Calu3 (cell line): ENCODE data around the gene MTA3. TPM values are rescaled to one million over a fixed set of nuclear protein-coding genes. Genes with fewer than 3 reads are reported as not detected.
"Not testable (repeated sequence)": the region's sequence is repeated elsewhere in the genome, so short reads cannot be mapped to it uniquely, and the experiment has no call there.

ENCODE experiments used
- BruUV-seq: library from RNA; stranded (reverse); fragments of 400-500 nt; replicated peaks from 2 replicates; lab custom pipeline; 2021; lab: Mats Ljungman, UMichigan
- CTCF ChIA-PET: fragments of 300-600 bp; sonication (Branson Sonifier 250); formaldehyde crosslinking; loops from one replicate; lab custom pipeline; 2022; ENCODE audit warnings: antibody characterized with exemption; lab: Charles Lee
- DNase-seq: peaks from one replicate; pipeline ENCODE4 v3.0.0; 2022
- H3K27ac Mint-ChIP-seq: one replicate; pipeline ENCODE4 v1.8.0; 2022; ENCODE audit warnings: mixed read lengths; ENCODE audit not compliant: unreplicated experiment
- H3K27me3 Mint-ChIP-seq: one replicate; pipeline ENCODE4 v1.8.0; 2022; ENCODE audit warnings: mixed read lengths; ENCODE audit not compliant: unreplicated experiment
- H3K36me3 Mint-ChIP-seq: one replicate; pipeline ENCODE4 v1.8.0; 2022; ENCODE audit warnings: mild to moderate bottlenecking, moderate library complexity, mixed read lengths; ENCODE audit not compliant: insufficient read depth, unreplicated experiment
- H3K4me1 Mint-ChIP-seq: one replicate; pipeline ENCODE4 v1.8.0; 2022; ENCODE audit warnings: mild to moderate bottlenecking, low read depth, mixed read lengths; ENCODE audit not compliant: unreplicated experiment
- H3K4me3 Mint-ChIP-seq: one replicate; pipeline ENCODE4 v1.8.0; 2022; ENCODE audit warnings: mild to moderate bottlenecking, low read depth, moderate library complexity, mixed read lengths; ENCODE audit not compliant: unreplicated experiment
- H3K9me3 Mint-ChIP-seq: one replicate; pipeline ENCODE4 v1.8.0; 2022; ENCODE audit warnings: low read depth, mixed read lengths; ENCODE audit not compliant: unreplicated experiment
- CTCF ChIP-seq: fragments of 200-600 bp; IDR thresholded peaks from one replicate; pipeline ENCODE4 v1.8.0; 2022; ENCODE audit warnings: antibody characterized with exemption; ENCODE audit not compliant: unreplicated experiment
- intact Hi-C: fragments of 100-400 bp; cut with micrococcal nuclease; formaldehyde crosslinking; loops from one replicate; pipeline ENCODE4 v1.10.0; 2022; ENCODE audit not compliant: unreplicated experiment
- total RNA-seq: library from RNA; stranded (reverse); gene quantifications from 2 replicates; pipeline ENCODE4 v1.2.3, GENCODE V29; 2022

MTA3 gene
- total RNA-seq, 1 experiment from 2014 or later = 46.5 TPM

DNA sequence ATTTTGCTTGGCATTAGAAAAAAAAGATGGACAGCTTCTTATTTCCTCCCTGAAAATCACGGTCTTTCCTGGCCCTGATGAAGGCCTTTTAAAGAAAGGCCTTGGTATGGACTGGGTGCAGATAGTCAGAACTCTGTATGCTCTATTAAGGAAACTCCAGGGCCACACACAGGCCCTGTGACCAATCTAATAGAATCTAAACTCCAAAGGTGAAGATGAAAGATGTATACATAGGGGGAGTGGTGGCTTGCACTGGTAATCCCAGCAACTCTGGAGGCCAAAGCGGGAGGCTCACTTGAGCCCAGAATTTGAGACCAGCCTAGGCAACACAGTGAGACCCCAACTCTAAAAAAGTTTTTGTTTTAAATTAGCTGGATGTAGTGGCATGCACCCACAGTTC is 158.2 kb downstream of the MTA3 start:
- no peaks in the 10 kb centered on the region for H3K27me3 Mint-ChIP-seq
- H3K9me3 Mint-ChIP-seq = peaks cover 6% of the 10 kb centered on the region

GRCh38 chr2:42731316-42731715 is 162.9 kb downstream of the MTA3 start:
- H3K27me3 Mint-ChIP-seq, BruUV-seq, H3K36me3 Mint-ChIP-seq, H3K27ac Mint-ChIP-seq, H3K9me3 Mint-ChIP-seq, intact Hi-C loops, CTCF ChIA-PET, H3K4me1 Mint-ChIP-seq, H3K4me3 Mint-ChIP-seq, DNase-seq: not testable (repeated sequence)

More for the DNA sequence above, 158.2 kb downstream of the MTA3 start:
- CTCF ChIA-PET = no interaction called here
- no peak overlapping the region for H3K27ac Mint-ChIP-seq
- no TSS peak for BruUV-seq
- no peaks in the 10 kb centered on the region for H3K4me1 Mint-ChIP-seq
- intact Hi-C loops = no loop called here
- DNase-seq = no peak
- H3K4me3 Mint-ChIP-seq = no peak overlapping the region
- H3K36me3 Mint-ChIP-seq = no peaks in the 10 kb centered on the region
- no peak for TF ChIP-seq CTCF

DNA sequence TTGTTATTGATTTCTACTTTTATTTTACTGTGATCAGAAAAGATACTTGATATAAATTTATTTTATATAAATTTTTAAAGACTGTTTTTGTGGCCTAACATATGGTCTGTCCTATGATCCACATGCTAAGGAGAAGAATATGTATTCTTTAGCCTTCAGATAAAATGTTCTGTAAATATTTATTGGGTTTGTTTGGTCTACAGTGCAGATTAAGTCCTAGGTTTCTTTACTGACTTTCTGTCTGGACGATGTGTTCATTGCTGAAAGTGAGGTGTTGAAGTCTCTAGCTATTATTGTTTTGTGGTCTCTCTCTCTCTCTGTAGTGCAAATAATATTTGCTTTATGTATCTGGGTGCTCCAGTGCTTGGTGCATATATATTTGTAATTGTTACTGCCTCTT is 165.4 kb downstream of the MTA3 start:
- BruUV-seq = no TSS peak
- Mint-ChIP-seq H3K4me3 (no peak overlapping the region), H3K27me3 (no peaks in the 10 kb centered on the region), H3K4me1 (no peaks in the 10 kb centered on the region), H3K27ac (no peak overlapping the region), H3K36me3 (no peaks in the 10 kb centered on the region), H3K9me3 (peaks cover 8% of the 10 kb centered on the region)
- TF ChIP-seq CTCF = no peak
- DNase-seq = no peak
- CTCF ChIA-PET = no interaction called here
- intact Hi-C loops = no loop called here

- TF ChIP-seq CTCF = no peak
- CTCF ChIA-PET = no interaction called here
- BruUV-seq = no TSS peak
- intact Hi-C loops = no loop called here
- no peaks in the 10 kb centered on the region for H3K36me3 Mint-ChIP-seq
- H3K27me3 Mint-ChIP-seq = no peaks in the 10 kb centered on the region
- DNase-seq = no peak
- no peaks in the 10 kb centered on the region for H3K4me1 Mint-ChIP-seq
- H3K27ac Mint-ChIP-seq = no peak overlapping the region
- peaks cover 3% of the 10 kb centered on the region for H3K9me3 Mint-ChIP-seq
- H3K4me3 Mint-ChIP-seq = no peak overlapping the region
These were observed 168.3 kb downstream of the MTA3 start for GRCh38 chr2:42736598-42737322.

GRCh38 chr2:42741140-42741539 is 172.7 kb downstream of the MTA3 start:
- no peaks in the 10 kb centered on the region for H3K27me3 Mint-ChIP-seq
- no peak overlapping the region for H3K4me3 Mint-ChIP-seq
- intact Hi-C loops = no loop called here
- CTCF ChIA-PET = no interaction called here
- peaks cover 3% of the 10 kb centered on the region for H3K9me3 Mint-ChIP-seq
- no peaks in the 10 kb centered on the region for H3K36me3 Mint-ChIP-seq
- no peak for TF ChIP-seq CTCF
- no peak overlapping the region for H3K27ac Mint-ChIP-seq
- H3K4me1 Mint-ChIP-seq = no peaks in the 10 kb centered on the region
- no peak for DNase-seq
- no TSS peak for BruUV-seq
